Right lobe of liver (tissue), 4 donors: Measurements from ENCODE around the gene FTO.

Experiments used
- CTCF ChIP-seq, 4 donors: fragments of 200-600 bp in 3 of 4; fragments of 450-650 bp in 1 of 4; IDR thresholded peaks; one replicate each; pipeline versions ENCODE4 v1.5.1 to v1.8.0; 2016 to 2022; ENCODE audit warnings: antibody characterized with exemption in 4 of 4, mild to moderate bottlenecking in 2 of 4
- POLR2A ChIP-seq: fragments of 450-650 bp; IDR thresholded peaks from one replicate; pipeline ENCODE4 v1.6.1; 2017; ENCODE audit warnings: antibody characterized with exemption, mild to moderate bottlenecking
- donor health status: DM: no; HTN: no; CAD: no.
- donor health status: DM: no; HTN: no; CAD: no.
- donor health status: DM: no; HTN: yes; CAD: no.

DNA sequence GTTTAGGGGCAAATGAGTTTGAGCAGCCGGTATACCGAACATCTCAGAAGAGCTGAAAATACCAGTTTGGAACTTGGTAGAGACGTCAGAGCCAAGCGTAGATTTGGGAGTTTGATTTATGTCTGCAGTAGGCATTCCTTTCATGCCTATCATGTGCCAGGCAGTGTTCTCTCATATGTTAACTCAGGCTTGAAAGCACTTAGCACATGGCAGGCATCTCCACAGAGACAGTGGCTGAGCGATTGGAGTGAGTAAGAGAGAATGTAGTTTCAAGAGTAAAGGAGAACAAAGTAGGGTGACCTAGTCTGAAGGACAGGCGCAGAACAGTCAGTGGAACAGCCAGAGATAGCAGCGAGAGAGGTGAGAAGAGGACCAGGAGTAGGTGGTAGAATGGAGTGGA, 207.0 kb downstream of the FTO start:
- TF ChIP-seq POLR2A = no peak
- no peak for TF ChIP-seq CTCF (IDR thresholded peaks at IDR 0.05)
